Transverse colon (tissue), 4 donors: ENCODE results near the gene BLOC1S5. TPM values are rescaled to one million over a fixed set of nuclear protein-coding genes. Genes with fewer than 3 reads are reported as not detected.

Experiments used
- DNase-seq: peaks from one replicate; pipeline ENCODE4 v3.0.0-alpha.2; 2019
- H3K27ac ChIP-seq, 4 donors: fragments of 200-600 bp; sonication (generic); 2 replicates each; pipeline ENCODE4 v1.5.1; 2016 to 2018; ENCODE audit warnings: inconsistent platforms in 4 of 4
- H3K27me3 ChIP-seq: fragments of 200-600 bp; sonication (generic); 2 replicates; pipeline ENCODE4 v1.5.1; 2017; ENCODE audit warnings: inconsistent platforms
- H3K36me3 ChIP-seq, 4 donors: fragments of 200-600 bp; sonication (generic); 2 replicates each; pipeline ENCODE4 v1.5.1; 2017 to 2019; ENCODE audit warnings: inconsistent platforms in 4 of 4
- H3K4me1 ChIP-seq, 4 donors: fragments of 200-600 bp; sonication (generic); 2 replicates each; pipeline ENCODE4 v1.5.1; 2017 to 2020; ENCODE audit warnings: inconsistent platforms in 4 of 4
- H3K4me3 ChIP-seq, 4 donors: fragments of 200-600 bp; sonication (generic); 1 replicate in 1 of 4; 2 replicates in 3 of 4; pipeline versions ENCODE4 v1.5.1 to v1.6.1; 2017 to 2019; ENCODE audit warnings: inconsistent platforms in 4 of 4
- H3K9me3 ChIP-seq, 2 donors: fragments of 200-600 bp; sonication (generic); 2 replicates each; pipeline ENCODE4 v1.5.1; 2017 to 2019; ENCODE audit warnings: inconsistent platforms in 2 of 2
- EP300 ChIP-seq: sonication (generic); formaldehyde crosslinking; IDR thresholded peaks from one replicate; pipeline ENCODE4 v1.6.1; 2017; ENCODE audit warnings: antibody characterized with exemption, low read depth
- POLR2A ChIP-seq: fragments of 450-650 bp; IDR thresholded peaks from one replicate; pipeline ENCODE4 v1.6.1; 2016; ENCODE audit warnings: antibody characterized with exemption, mild to moderate bottlenecking, moderate library complexity
- POLR2AphosphoS5 ChIP-seq, 3 donors: sonication (generic); formaldehyde crosslinking; IDR thresholded peaks; one replicate each; pipeline ENCODE4 v1.6.1; 2016; ENCODE audit warnings: antibody characterized with exemption in 3 of 3
- WGBS, 2 donors: methylation state at CpG; one replicate each; pipeline ENCODE4 v1.1.5; 2018; ENCODE audit warnings: low coverage in 1 of 2; 5-methylcytosine and 5-hydroxymethylcytosine counted together
- in situ Hi-C, 4 donors: fragments of 200-750 bp; cut with MboI; loops; one replicate each; pipeline versions ENCODE4 v1.15.0 to v1.15.1; 2017; ENCODE audit warnings: low sequenced_read_pairs in 3 of 4, low pct_ligation_motif_present in 1 of 4, low pct_unique_long_range_greater_than_20kb in 1 of 4
- intact Hi-C: fragments of 100-400 bp; cut with DNase I; formaldehyde crosslinking; loops from one replicate; pipeline ENCODE4 v1.15.1; 2023; ENCODE audit warnings: low total_unique reads
- total RNA-seq, 4 donors: library from RNA; depleted of rRNA; stranded (reverse); fragments of >200 nt; gene quantifications; one replicate each; pipeline ENCODE4 v1.1.0, GENCODE V29; 2016
- TF ChIP-seq, protein P1 (sequence below), 5 experiments: fragments of 200-600 bp in 3 of 5; fragments of 450-650 bp in 2 of 5; sonication (generic) in 3 of 5; IDR thresholded peaks; 1 replicate in 2 of 5; 2 replicates in 3 of 5; pipeline ENCODE4 v1.5.1; 2016 to 2017; ENCODE audit warnings: antibody characterized with exemption in 5 of 5, inconsistent platforms in 3 of 5, mild to moderate bottlenecking in 2 of 5, moderate library complexity in 1 of 5

BLOC1S5 gene, protein sequence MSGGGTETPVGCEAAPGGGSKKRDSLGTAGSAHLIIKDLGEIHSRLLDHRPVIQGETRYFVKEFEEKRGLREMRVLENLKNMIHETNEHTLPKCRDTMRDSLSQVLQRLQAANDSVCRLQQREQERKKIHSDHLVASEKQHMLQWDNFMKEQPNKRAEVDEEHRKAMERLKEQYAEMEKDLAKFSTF
- total RNA-seq: 10 to 100 TPM in 2 of 4 donors, 1 to 10 TPM in 2; 2.0 to 12.7 (median 10.3) TPM

DNA sequence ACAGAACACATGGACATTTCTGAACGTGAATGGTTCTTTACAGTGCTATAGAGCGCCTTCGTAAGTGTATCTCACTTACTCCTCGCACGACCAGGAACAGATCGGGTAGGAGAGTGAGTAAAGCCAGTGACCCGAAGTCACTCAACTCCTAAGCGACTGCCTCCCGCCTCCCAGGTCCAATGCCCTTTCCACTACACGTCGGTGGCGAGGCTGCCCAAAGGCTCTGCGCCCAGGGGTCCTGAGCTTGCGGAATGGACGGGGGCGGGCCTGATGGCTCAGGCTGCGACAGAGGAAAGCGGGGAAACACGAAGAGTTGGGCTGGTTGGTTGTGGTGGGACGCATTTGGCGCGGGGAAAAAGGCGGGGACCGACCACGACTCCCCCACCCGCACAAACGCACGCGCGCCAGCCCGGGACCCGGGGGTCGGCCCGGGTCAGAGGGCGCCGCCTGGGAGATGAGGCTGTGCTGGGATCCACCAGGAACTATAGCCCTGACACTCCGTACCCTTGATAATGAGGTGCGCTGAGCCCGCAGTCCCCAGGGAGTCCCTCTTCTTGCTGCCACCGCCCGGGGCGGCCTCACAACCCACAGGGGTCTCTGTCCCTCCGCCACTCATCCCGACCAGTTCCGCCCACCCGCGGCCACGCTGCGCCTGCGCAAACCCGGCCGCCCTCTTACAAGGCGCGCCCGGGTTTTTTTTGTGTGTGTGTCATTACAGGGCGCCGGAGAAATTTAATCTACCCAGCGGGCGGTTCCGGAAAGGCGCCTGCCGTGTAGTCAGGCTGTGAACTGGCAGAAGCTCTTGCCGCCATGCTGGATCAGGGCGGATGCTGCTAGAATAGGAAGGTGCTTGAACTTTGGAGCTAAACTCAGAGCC, at the start of gene BLOC1S5:
TSS of gene BLOC1S5 (minus strand) at position 629 of the 877 bp plus-strand sequence. CDS start at position 616, 13 bp downstream.
- peaks cover 0 to 16% (median 10%) of the 10 kb centered on the region in 4 donors for H3K4me1 ChIP-seq
- TF ChIP-seq, protein P1, sequence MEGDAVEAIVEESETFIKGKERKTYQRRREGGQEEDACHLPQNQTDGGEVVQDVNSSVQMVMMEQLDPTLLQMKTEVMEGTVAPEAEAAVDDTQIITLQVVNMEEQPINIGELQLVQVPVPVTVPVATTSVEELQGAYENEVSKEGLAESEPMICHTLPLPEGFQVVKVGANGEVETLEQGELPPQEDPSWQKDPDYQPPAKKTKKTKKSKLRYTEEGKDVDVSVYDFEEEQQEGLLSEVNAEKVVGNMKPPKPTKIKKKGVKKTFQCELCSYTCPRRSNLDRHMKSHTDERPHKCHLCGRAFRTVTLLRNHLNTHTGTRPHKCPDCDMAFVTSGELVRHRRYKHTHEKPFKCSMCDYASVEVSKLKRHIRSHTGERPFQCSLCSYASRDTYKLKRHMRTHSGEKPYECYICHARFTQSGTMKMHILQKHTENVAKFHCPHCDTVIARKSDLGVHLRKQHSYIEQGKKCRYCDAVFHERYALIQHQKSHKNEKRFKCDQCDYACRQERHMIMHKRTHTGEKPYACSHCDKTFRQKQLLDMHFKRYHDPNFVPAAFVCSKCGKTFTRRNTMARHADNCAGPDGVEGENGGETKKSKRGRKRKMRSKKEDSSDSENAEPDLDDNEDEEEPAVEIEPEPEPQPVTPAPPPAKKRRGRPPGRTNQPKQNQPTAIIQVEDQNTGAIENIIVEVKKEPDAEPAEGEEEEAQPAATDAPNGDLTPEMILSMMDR (IDR thresholded peaks at IDR 0.05): peak in 3 of 5 experiments; percentile 5 to 39 (median 26)
- TF ChIP-seq POLR2A: peak; percentile 64
- peak; percentile 34 for TF ChIP-seq EP300
- TF ChIP-seq POLR2AphosphoS5 (IDR thresholded peaks at IDR 0.05): peak; percentile 66 to 76 (median 70)
- H3K9me3 ChIP-seq: no peaks in the 10 kb centered on the region
- no peaks in the 10 kb centered on the region for H3K36me3 ChIP-seq
- H3K4me3 ChIP-seq: peak within 1 kb of the TSS; percentile 78 to 89 (median 82)
- peak; percentile 98 for DNase-seq
- H3K27me3 ChIP-seq: no peaks in the 10 kb centered on the region
- in situ Hi-C loops: no loop called here
- intact Hi-C loops: no loop called here
- 0% methylated on average over 55 of the region's 64 CpGs; no CpG with 5 or more reads in 1 of the 2 donors for WGBS, 2 donors
- H3K27ac ChIP-seq: peak within 1 kb of the TSS; percentile 88 to 93 (median 89)

GRCh38 chr6:8113131-8113654, 49.0 kb upstream of the BLOC1S5 start:
- no peaks in the 10 kb centered on the region for H3K4me1 ChIP-seq
- TF ChIP-seq, protein P1 (IDR thresholded peaks at IDR 0.05): no peak
- TF ChIP-seq POLR2A (no peak), EP300 (no peak), POLR2AphosphoS5 (IDR thresholded peaks at IDR 0.05) (no peak)
- H3K4me3 ChIP-seq: no peak overlapping the region
- in situ Hi-C loops: no loop called here
- 66 to 70% methylated on average over 4 of the region's 4 CpGs for WGBS, 2 donors
- H3K27me3 ChIP-seq: no peaks in the 10 kb centered on the region
- no peaks in the 10 kb centered on the region for H3K9me3 ChIP-seq
- no peak overlapping the region for H3K27ac ChIP-seq
- DNase-seq: no peak
- H3K36me3 ChIP-seq: no peaks in the 10 kb centered on the region
- intact Hi-C loops: no loop called here

DNA sequence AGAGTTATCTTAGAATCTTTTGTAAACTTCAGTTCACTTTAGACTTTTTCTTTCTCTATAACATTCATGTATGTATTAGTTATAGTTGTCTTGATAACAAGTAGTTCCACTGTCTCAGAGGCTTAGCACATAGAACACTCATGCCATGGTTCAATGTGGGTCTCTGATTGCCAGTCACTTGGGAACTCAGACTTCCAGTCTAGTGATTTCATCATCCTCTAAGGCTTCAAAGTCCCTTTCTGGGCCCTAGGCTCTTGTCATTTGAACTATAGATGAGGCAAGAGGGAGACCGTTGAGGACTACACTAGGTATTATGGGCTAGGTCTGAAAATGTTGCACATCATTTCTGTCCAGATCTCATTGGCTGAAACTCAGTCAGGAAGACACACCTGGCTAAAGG, 46.5 kb upstream of the BLOC1S5 start:
- DNase-seq: no peak
- Histone ChIP-seq H3K4me1 (no peaks in the 10 kb centered on the region), H3K9me3 (no peaks in the 10 kb centered on the region), H3K4me3 (no peak overlapping the region), H3K36me3 (no peaks in the 10 kb centered on the region), H3K27me3 (peaks cover 5% of the 10 kb centered on the region), H3K27ac (no peak overlapping the region)
- intact Hi-C loops (no loop called here), in situ Hi-C loops (no loop called here)
- 82% methylated on average over 1 of the region's 1 CpG; no CpG with 5 or more reads in 1 of the 2 donors for WGBS, 2 donors
- TF ChIP-seq, protein P1 (IDR thresholded peaks at IDR 0.05): no peak
- TF ChIP-seq EP300 (no peak), POLR2A (no peak), POLR2AphosphoS5 (IDR thresholded peaks at IDR 0.05) (no peak)

DNA sequence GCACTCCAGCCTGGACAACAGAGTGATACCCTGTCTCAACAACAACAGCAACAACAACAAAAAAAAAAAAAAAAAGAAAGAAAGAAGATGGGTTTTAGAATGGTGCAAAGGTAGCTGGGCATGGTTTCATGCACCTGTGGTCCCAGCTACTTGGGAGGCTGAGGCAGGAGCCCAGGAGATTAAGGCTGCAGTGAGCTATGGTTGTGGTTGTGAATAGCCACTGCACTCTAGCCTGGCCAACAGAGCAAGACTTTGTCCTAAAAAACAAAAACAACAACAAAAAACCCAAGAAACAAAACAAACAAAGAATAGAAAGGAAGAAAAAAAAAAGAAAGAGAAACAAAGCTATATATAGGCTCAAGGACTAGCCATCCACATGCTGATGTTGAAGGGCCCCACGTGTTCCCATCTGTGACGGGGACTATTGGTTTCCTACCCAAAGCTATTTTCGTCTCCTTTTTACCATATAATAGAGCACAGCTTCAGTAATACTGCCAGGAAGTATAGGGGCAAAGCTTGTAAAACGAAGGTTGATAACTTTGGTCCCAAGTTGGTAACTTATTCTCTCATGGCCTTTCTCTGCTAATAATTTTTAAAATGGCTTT, 46.0 kb upstream of the BLOC1S5 start:
- DNase-seq: no peak
- intact Hi-C loops (no loop called here), in situ Hi-C loops (no loop called here)
- H3K27me3 ChIP-seq: peaks cover 5% of the 10 kb centered on the region
- H3K36me3 ChIP-seq: no peaks in the 10 kb centered on the region
- no peaks in the 10 kb centered on the region for H3K9me3 ChIP-seq
- TF ChIP-seq, protein P1 (IDR thresholded peaks at IDR 0.05): no peak
- H3K4me1 ChIP-seq: no peaks in the 10 kb centered on the region
- no peak overlapping the region for H3K4me3 ChIP-seq
- H3K27ac ChIP-seq: no peak overlapping the region
- 70 to 83% methylated on average over 4 of the region's 4 CpGs for WGBS, 2 donors
